Umbilical cord (tissue), 1 donor: ENCODE results near the gene CMKLR1. TPM values are rescaled to one million over a fixed set of nuclear protein-coding genes. Genes with fewer than 3 reads are reported as not detected.

ENCODE experiments used
- total RNA-seq: library from RNA; depleted of rRNA; stranded (reverse); fragments of >200 nt; gene quantifications from one replicate; pipeline ENCODE4 v1.2.3, GENCODE V29; 2014; ENCODE audit warnings: low replicate concordance; ENCODE audit not compliant: insufficient read depth

CMKLR1 gene
- total RNA-seq, 1 donor from 2014 or later: 79.0 TPM

Other genes with a start within 250 kb of the CMKLR1 start
- gene WSCD2, start 210.0 kb downstream of the CMKLR1 start, total RNA-seq: 1.2 TPM
- gene FICD, start 176.0 kb upstream of the CMKLR1 start, total RNA-seq: 6.5 TPM
- gene SART3, start 221.9 kb upstream of the CMKLR1 start, total RNA-seq: 40.7 TPM
- gene ISCU, start 223.3 kb upstream of the CMKLR1 start, total RNA-seq: 108 TPM